HepG2 (cell line): ENCODE results near the gene MAPK7. TPM values are rescaled to one million over a fixed set of nuclear protein-coding genes. Genes with fewer than 3 reads are reported as not detected.

ENCODE experiments used
- ARID4A ChIP-seq: sonication (generic); formaldehyde crosslinking; IDR thresholded peaks from 2 replicates; pipeline ENCODE4 v1.5.0; 2020; ENCODE audit warnings: mild to moderate bottlenecking, missing genetic modification reagents, borderline replicate concordance
- ATF7 ChIP-seq, 2 experiments: fragments of 450-650 bp in 1 of 2; sonication (generic) in 1 of 2; formaldehyde crosslinking in 1 of 2; IDR thresholded peaks; 2 replicates each; pipeline versions ENCODE4 v1.4.0 to v1.6.1; 2016 to 2020; ENCODE audit warnings: antibody characterized with exemption in 1 of 2, mild to moderate bottlenecking in 1 of 2, missing genetic modification reagents in 1 of 2
- JUND ChIP-seq: sonication (generic); formaldehyde crosslinking; IDR thresholded peaks from 2 replicates; pipeline ENCODE4 v1.8.0; 2022; ENCODE audit warnings: mild to moderate bottlenecking, missing genetic modification reagents
- KDM1A ChIP-seq: IDR thresholded peaks from 2 replicates; pipeline ENCODE4 v1.6.1; 2016; ENCODE audit warnings: missing compliant biosample characterization
- NCOA5 ChIP-seq: sonication (generic); formaldehyde crosslinking; IDR thresholded peaks from 2 replicates; pipeline ENCODE4 v1.4.0; 2020; ENCODE audit warnings: missing genetic modification reagents
- NFAT5 ChIP-seq: sonication (generic); formaldehyde crosslinking; IDR thresholded peaks from 2 replicates; pipeline ENCODE4 v1.4.0; 2020; ENCODE audit warnings: missing genetic modification reagents
- TOE1 ChIP-seq: sonication (generic); formaldehyde crosslinking; IDR thresholded peaks from 2 replicates; pipeline ENCODE4 v1.4.0; 2020; ENCODE audit warnings: mild to moderate bottlenecking, missing genetic modification reagents
- ZBTB34 ChIP-seq: sonication (generic); formaldehyde crosslinking; IDR thresholded peaks from 2 replicates; pipeline ENCODE4 v1.8.0; 2022; ENCODE audit warnings: mild to moderate bottlenecking, missing genetic modification reagents
- ZBTB39 ChIP-seq: sonication (generic); formaldehyde crosslinking; IDR thresholded peaks from 2 replicates; pipeline ENCODE4 v1.5.0; 2020; ENCODE audit warnings: missing genetic modification reagents
- ZFAT ChIP-seq: sonication (generic); formaldehyde crosslinking; conservative IDR thresholded peaks from 2 replicates; pipeline ENCODE4 v1.8.1; 2023; ENCODE audit warnings: missing genetic modification reagents, inconsistent platforms
- ZNF256 ChIP-seq: sonication (generic); formaldehyde crosslinking; conservative IDR thresholded peaks from 2 replicates; pipeline ENCODE4 v1.4.0; 2020; ENCODE audit warnings: missing genetic modification reagents
- ZNF264 ChIP-seq: sonication (generic); formaldehyde crosslinking; IDR thresholded peaks from 2 replicates; pipeline ENCODE4 v1.4.0; 2020; ENCODE audit warnings: missing genetic modification reagents
- ZNF460 ChIP-seq: sonication (generic); formaldehyde crosslinking; IDR thresholded peaks from 2 replicates; pipeline ENCODE4 v1.5.1; 2020; ENCODE audit warnings: missing genetic modification reagents, mild to moderate bottlenecking, borderline replicate concordance
- ZNF558 ChIP-seq: sonication (generic); formaldehyde crosslinking; IDR thresholded peaks from 2 replicates; pipeline ENCODE4 v1.9.0; 2022; ENCODE audit warnings: mild to moderate bottlenecking, missing genetic modification reagents, borderline replicate concordance
- polyA plus RNA-seq, 8 experiments: library from polyadenylated mRNA; depleted of rRNA in 3 of 8; stranded (reverse) in 7 of 8; unstranded in 1 of 8; fragments of >200 nt; fragmentation: Illumina TruSeq in 4 of 8; extraction: Trizol in 4 of 8; gene quantifications; 2 replicates each; pipeline versions ENCODE4 v1.2.1 to v1.2.3, GENCODE V29; 2011 to 2016; ENCODE audit warnings: low read depth in 4 of 8, missing spikeins in 1 of 8, mixed read lengths in 1 of 8; ENCODE audit not compliant: insufficient read depth in 1 of 8
- total RNA-seq, 5 experiments: library from RNA; depleted of rRNA; stranded (reverse); fragments of >200 nt; fragmentation: Illumina TruSeq; extraction: Trizol; gene quantifications; 2 replicates each; pipeline ENCODE4 v1.2.3, GENCODE V29; 2016; ENCODE audit warnings: low read depth in 1 of 5

The MAPK7 gene
- total and polyA plus RNA-seq, 2 of the 13 experiments (the other 11 are each of a cell fraction or from before 2014, with no cell fraction given): 2.9 to 5.9 TPM

- TF ChIP-seq ZBTB34 (CRISPR knock-in tag) (no peak), ZNF264 (CRISPR knock-in tag) (0 out of 2 replicates have a peak, but pooled peaks have one; percentile 38), ZNF558 (CRISPR knock-in tag) (no peak), KDM1A (CRISPR knock-in tag) (no peak), TOE1 (CRISPR knock-in tag) (no peak), ZBTB39 (CRISPR knock-in tag) (no peak), ZFAT (CRISPR knock-in tag) (no peak), JUND (CRISPR knock-in tag) (no peak), ZNF460 (CRISPR knock-in tag) (no peak), NFAT5 (CRISPR knock-in tag) (no peak), ATF7 (IDR thresholded peaks at IDR 0.05) (no peak), ATF7 (CRISPR knock-in tag; IDR thresholded peaks at IDR 0.05) (no peak), NCOA5 (CRISPR knock-in tag) (no peak), ARID4A (no peak; the same call in 1 of the 2 replicates), ZNF256 (CRISPR knock-in tag) (no peak)
Measured at GRCh38 chr17:19345486-19346350, 32.6 kb upstream of the MAPK7 start (continued).
